Uterus (tissue), 4 donors: ENCODE data around the gene DMRTC2. TPM values are rescaled to one million over a fixed set of nuclear protein-coding genes. Genes with fewer than 3 reads are reported as not detected.

Source experiments
- DNase-seq, 2 donors: peaks; one replicate each; pipeline ENCODE4 v3.0.0-alpha.2; 2019 to 2020
- H3K27ac ChIP-seq, 2 donors: fragments of 200-600 bp; sonication (generic); 1 replicate in 1 of 2; 2 replicates in 1 of 2; pipeline ENCODE4 v1.5.1; 2016 to 2018
- H3K27me3 ChIP-seq, 2 donors: fragments of 200-600 bp; sonication (generic); one replicate each; pipeline ENCODE4 v1.5.1; 2018 to 2019; ENCODE audit warnings: control low read depth in 1 of 2
- H3K36me3 ChIP-seq, 2 donors: fragments of 200-600 bp; sonication (generic); one replicate each; pipeline ENCODE4 v1.5.1; 2019; ENCODE audit warnings: control low read depth in 1 of 2
- H3K4me1 ChIP-seq, 2 donors: fragments of 200-600 bp; sonication (generic); one replicate each; pipeline ENCODE4 v1.5.1; 2018 to 2019; ENCODE audit warnings: control low read depth in 1 of 2
- H3K4me3 ChIP-seq, 2 donors: fragments of 200-600 bp; sonication (generic); 1 replicate in 1 of 2; 2 replicates in 1 of 2; pipeline ENCODE4 v1.5.1; 2018 to 2019; ENCODE audit warnings: mild to moderate bottlenecking in 1 of 2
- H3K9me3 ChIP-seq, 2 donors: fragments of 200-600 bp; sonication (generic); one replicate each; pipeline ENCODE4 v1.5.1; 2019; ENCODE audit warnings: control low read depth in 1 of 2
- CTCF ChIP-seq, 4 experiments: fragments of 200-600 bp in 2 of 4; fragments of 450-650 bp in 2 of 4; sonication (generic) in 2 of 4; IDR thresholded peaks; one replicate each; pipeline ENCODE4 v1.5.1; 2016 to 2019; ENCODE audit warnings: antibody characterized with exemption in 4 of 4, mild to moderate bottlenecking in 2 of 4, moderate library complexity in 1 of 4
- POLR2A ChIP-seq, 2 donors: fragments of 450-650 bp; IDR thresholded peaks; one replicate each; pipeline ENCODE4 v1.6.1; 2016; ENCODE audit warnings: antibody characterized with exemption in 2 of 2, mild to moderate bottlenecking in 1 of 2, moderate library complexity in 1 of 2
- intact Hi-C: fragments of 100-400 bp; cut with DNase I; formaldehyde crosslinking; loops from one replicate; pipeline ENCODE4 v1.15.1; 2023; ENCODE audit warnings: low total_unique reads
- total RNA-seq, 4 donors: library from RNA; depleted of rRNA in 3 of 4; stranded (reverse); fragments of >200 nt in 3 of 4; gene quantifications; one replicate each; pipeline versions ENCODE4 v1.1.0 to v1.2.4, GENCODE V29; 2014 to 2023
- donor health status: DM: yes; HTN: yes; CAD: no.

The DMRTC2 gene
- total RNA-seq, 4 donors from 2014 or later, result 0.14 TPM; not detected in 3

GRCh38 chr19:41879080-41879479 is 34.2 kb downstream of the DMRTC2 start:
- H3K4me3 ChIP-seq, result no peak overlapping the region
- no peaks in the 10 kb centered on the region for H3K27me3 ChIP-seq
- H3K9me3 ChIP-seq, result no peaks in the 10 kb centered on the region
- H3K36me3 ChIP-seq, result no peaks in the 10 kb centered on the region
- H3K27ac ChIP-seq, result no peak overlapping the region
- intact Hi-C loops, result no loop called here
- TF ChIP-seq POLR2A (IDR thresholded peaks at IDR 0.05) (no peak), CTCF (IDR thresholded peaks at IDR 0.05) (no peak)
- DNase-seq, result no peak
- H3K4me1 ChIP-seq, result no peaks in the 10 kb centered on the region

GRCh38 chr19:41879670-41880328 is 35.0 kb downstream of the DMRTC2 start:
- Histone ChIP-seq H3K9me3 (no peaks in the 10 kb centered on the region), H3K27me3 (no peaks in the 10 kb centered on the region), H3K27ac (no peak overlapping the region), H3K36me3 (no peaks in the 10 kb centered on the region), H3K4me1 (peaks cover 0 to 2% of the 10 kb centered on the region in 2 donors), H3K4me3 (no peak overlapping the region)
- intact Hi-C loops, result no loop called here
- no peak for TF ChIP-seq POLR2A (IDR thresholded peaks at IDR 0.05)
- no peak for TF ChIP-seq CTCF (IDR thresholded peaks at IDR 0.05)
- no peak for DNase-seq

- DNase-seq, result no peak
- Histone ChIP-seq H3K9me3 (no peaks in the 10 kb centered on the region), H3K4me3 (no peak overlapping the region), H3K27me3 (no peaks in the 10 kb centered on the region), H3K36me3 (no peaks in the 10 kb centered on the region), H3K4me1 (peaks cover 0 to 7% of the 10 kb centered on the region in 2 donors), H3K27ac (no peak overlapping the region)
- intact Hi-C loops, result no loop called here
- TF ChIP-seq CTCF (IDR thresholded peaks at IDR 0.05) (no peak), POLR2A (IDR thresholded peaks at IDR 0.05) (no peak)
Measured at GRCh38 chr19:41880329-41880708, 35.5 kb downstream of the DMRTC2 start.

- Histone ChIP-seq H3K4me3 (peak within 1 kb of the TSS; percentile 67 to 86), H3K27ac (peak within 1 kb of the TSS; percentile 77 to 81), H3K9me3 (no peaks in the 10 kb centered on the region), H3K4me1 (peaks cover 0 to 7% of the 10 kb centered on the region in 2 donors), H3K27me3 (no peaks in the 10 kb centered on the region), H3K36me3 (no peaks in the 10 kb centered on the region)
- intact Hi-C loops, result no loop called here
- TF ChIP-seq POLR2A (IDR thresholded peaks at IDR 0.05) (peak in 1 of 2 donors; percentile 35), CTCF (IDR thresholded peaks at IDR 0.05) (peak in 1 of 4 experiments; percentile 3)
- peak; percentile 35 to 51 for DNase-seq
Measured at GRCh38 chr19:41882568-41883462, 38.0 kb downstream of the DMRTC2 start, which contains the start of gene ARHGEF1. TSS of gene ARHGEF1 (plus strand) at chr19:41883184. CDS start at chr19:41888083, 4,899 bp downstream.

- Histone ChIP-seq H3K9me3 (no peaks in the 10 kb centered on the region), H3K4me1 (peaks cover 0 to 7% of the 10 kb centered on the region in 2 donors), H3K36me3 (no peaks in the 10 kb centered on the region), H3K27ac (peak overlapping the region; percentile 77 to 81), H3K4me3 (peak overlapping the region; percentile 67 to 86), H3K27me3 (no peaks in the 10 kb centered on the region)
- intact Hi-C loops, result no loop called here
- no peak for DNase-seq
- TF ChIP-seq CTCF (IDR thresholded peaks at IDR 0.05) (no peak), POLR2A (IDR thresholded peaks at IDR 0.05) (no peak)
Measured at GRCh38 chr19:41883463-41883820, 38.6 kb downstream of the DMRTC2 start.
